GM19023 (cell line): Measurements from ENCODE around the gene RC3H1.
"Not testable (repeated sequence)": the region's sequence is repeated elsewhere in the genome, so short reads cannot be mapped to it uniquely, and the experiment has no call there.

Experiments used
- ATAC-seq: cut with Tn5 transposase; IDR thresholded peaks from one replicate; pipeline ENCODE4 v1.9.1; 2021; ENCODE audit warnings: mild to moderate bottlenecking, moderate library complexity; ENCODE audit not compliant: unreplicated experiment

The RC3H1 gene

DNA sequence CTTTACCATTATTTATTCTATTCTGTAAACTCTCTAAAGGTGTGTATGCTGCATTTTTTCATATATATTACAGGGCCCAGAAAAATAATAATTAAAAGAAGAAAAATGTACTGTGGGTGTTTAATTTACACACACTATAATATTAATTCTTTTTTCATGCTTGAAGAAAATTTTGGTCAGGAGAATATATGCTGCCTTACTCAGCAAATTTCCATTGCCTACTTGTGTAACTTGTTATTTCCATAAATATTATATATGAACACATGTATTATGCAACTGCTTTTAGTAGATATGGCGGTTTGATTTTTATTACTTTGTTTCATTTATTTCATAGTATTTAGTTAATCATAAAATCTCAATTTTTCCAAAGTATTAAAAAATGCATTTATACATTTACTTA lies 58.7 kb downstream of the RC3H1 start:
- ATAC-seq, result no peak

DNA sequence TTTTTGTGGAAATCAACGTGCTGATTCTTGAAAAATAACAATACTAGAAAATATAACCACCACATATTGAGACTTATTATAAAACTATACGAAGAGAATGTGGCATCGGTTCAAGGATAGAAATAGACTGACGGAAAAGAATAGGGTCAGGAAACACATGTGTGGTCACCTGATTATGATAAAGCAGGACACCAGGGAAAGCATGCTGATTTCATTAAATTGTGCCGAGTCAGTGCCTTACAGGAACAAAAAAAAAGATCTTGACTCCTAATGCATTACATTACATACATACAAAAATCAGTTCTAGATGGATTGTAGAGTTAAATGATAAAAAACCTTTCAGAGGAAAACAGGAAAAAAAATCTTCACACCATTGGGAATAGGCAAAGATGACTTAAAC lies 61.5 kb downstream of the RC3H1 start:
- no peak for ATAC-seq

DNA sequence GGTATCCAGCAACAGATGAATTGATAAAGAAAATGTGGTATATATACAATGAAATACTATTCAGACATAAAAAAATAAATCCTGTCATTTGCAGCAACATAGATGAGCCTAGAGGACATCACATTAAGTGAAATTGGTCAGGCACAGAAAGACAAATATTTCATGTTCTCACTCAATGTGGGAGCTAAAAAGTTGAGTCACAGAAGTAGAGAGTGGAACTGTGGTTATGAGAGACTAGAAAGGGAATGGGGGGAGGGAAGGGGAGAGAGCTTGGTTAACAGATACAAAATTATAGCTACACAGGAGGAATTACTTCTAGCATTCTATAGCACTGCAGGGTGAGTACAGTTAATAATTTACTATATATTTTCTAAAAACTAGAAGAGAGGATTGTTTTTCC lies 68.0 kb downstream of the RC3H1 start:
- no peak for ATAC-seq

DNA sequence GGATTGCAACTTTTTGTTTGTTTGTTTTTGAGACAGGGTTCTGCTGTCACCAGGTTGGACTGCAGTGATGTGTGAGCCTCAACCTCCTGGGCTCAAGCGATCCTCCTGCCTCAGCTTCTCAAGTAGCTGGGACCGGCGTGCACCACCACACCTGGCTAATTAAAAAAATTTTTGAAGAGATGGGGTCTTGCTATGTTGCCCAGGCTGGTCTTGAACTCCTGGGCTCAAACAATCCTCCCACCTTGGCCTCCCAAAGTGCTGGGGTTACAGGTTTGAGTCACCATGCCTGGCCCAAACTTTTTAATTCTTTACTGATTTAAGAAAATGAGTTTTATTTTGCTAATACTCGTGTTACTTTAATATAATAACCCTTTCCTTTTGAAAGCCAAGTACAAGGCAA lies 73.6 kb downstream of the RC3H1 start:
- no peak for ATAC-seq

DNA sequence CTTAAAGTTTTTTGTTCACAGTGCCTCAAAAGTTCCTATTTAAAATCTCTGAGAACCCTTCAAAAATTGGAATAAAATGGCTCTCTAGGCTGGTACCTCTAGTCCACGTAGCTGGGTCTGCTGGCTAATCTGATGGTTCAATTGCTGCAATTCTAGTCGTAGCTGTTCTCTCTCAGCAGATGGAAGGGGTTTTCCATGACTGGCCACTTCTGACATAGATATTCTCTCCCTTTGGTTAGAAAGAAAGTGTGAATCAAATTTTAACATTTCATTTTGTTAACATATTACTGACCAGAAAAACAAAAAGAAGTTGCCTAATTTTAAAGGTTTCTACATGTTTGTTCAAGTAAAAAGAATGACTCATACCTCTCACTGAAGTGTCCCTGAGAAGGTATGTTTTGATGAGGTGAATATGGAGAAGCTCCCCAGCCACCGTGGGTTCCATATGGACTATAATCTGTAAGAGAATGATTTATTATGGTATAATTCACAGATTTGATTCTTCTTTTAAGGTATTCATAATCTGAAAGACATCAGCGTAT lies 75.7 kb downstream of the RC3H1 start:
- ATAC-seq, result no peak

DNA sequence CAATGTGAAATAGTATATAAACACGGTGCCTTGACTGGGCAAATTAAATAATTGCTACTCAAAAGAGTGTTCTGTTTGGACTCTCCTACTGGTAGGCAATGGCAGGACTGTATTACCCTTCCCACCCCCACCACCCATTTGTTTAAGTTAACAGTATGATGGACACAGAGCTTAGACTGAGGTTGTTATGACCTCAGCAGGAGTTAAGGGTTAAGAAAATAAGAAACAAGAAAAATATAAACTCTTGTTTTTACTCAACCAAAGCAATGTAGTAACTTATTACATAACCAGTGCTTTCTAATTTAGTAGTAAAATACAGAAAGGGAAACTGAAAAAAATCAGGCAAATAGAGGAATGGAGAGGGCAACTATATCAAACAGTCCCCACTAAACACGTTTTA lies 85.1 kb downstream of the RC3H1 start:
- no peak for ATAC-seq

DNA sequence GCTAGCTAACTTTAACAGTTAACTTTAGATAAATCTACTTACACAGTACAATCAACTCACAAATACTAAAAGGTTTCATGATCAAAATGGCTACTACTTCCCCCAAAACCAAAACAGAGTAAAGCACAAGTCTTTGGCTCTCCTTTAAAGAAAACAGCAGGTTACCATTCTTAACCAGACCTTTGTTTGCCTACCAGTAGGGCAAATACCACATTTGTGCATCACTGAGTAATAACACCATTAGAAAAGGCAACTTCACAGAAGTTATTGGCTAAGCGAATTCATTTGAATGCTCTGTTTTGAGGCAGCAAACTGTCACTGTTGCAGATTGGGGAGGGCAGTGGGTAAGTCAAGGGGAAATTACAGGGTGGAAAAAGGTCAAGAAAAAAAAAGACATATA lies 87.7 kb downstream of the RC3H1 start:
- no peak for ATAC-seq

DNA sequence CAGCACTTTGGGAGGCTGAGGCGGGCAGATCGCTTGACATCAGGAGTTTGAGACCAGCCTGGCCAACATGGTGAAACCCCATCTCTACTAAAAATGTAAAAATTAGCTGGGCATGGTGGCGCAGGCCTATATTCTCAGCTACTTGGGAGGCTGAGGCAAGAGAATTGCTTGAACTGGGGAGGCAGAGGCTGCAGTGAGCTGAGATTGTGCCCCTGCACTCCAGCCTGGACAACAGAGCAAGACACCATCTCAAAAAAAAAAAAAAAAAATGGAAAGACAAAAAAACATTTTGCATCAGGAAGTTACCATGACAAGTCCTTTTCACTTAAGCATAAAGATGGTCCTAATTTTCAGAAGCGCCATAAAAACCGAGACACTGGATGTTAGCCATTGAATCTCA lies 91.6 kb downstream of the RC3H1 start:
- not testable (repeated sequence) for ATAC-seq

DNA sequence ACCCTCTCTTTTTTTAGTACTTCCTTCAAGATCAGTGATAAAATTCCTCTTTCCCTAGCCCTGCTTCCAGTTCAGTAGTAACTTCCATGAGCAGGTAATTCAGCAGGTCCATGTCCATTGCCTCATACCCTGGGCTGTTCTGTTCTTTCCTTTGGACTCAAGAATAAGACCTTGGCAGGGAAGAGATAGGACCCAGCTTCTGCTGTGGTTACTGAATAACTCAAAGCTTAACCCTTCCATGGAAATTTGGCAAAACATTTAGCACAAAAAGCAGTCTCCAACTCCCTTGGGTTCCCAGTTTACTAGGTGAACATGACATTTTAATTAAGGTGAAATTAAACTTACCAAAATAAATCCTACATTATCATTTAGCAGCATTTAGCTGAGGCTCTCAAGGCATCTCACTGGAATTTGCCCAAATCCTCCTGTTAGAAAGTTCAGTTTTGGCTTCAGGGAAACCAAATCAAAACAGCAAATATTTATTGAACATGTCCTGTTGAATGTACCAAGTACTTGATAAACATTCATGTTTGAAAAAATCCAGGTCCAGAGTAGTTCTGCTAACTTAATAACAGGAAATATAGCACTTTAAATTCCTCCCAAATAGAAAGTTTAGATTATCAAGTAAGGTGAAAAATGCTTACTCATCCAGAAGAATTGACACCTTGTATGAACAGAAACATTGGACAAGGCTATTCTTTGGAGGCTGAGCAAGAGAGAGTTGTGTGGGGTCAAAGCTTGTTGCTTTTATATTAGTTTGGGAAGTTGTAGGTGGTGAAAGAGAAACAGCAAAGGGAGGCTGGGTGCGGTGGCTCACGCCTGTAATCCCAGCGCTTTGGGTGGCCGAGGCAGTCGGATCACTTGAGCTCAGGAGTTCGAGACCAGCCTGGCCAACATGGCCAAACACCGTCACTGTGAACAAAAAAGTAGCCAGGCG lies 96.6 kb downstream of the RC3H1 start:
- ATAC-seq, result no peak

DNA sequence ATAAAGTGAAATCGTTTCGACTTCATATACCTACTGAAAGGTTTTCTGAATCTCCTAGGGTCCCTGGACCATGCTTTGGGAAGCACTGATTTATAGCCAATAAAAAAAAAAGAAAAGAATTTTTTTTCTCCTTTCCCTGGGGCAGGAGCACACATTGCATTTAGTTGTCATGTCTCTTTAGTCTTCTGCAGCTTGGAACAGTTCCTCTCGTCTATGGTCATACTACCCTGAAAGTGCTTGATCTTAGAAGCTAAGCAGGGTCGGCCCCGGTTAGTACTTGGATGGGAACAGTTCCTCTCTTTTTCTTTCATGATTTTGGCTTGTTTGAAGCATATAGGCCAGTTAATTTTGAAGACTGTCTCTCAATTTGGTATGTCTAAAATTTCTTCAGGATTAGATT lies 101.3 kb downstream of the RC3H1 start:
- ATAC-seq, result no peak

DNA sequence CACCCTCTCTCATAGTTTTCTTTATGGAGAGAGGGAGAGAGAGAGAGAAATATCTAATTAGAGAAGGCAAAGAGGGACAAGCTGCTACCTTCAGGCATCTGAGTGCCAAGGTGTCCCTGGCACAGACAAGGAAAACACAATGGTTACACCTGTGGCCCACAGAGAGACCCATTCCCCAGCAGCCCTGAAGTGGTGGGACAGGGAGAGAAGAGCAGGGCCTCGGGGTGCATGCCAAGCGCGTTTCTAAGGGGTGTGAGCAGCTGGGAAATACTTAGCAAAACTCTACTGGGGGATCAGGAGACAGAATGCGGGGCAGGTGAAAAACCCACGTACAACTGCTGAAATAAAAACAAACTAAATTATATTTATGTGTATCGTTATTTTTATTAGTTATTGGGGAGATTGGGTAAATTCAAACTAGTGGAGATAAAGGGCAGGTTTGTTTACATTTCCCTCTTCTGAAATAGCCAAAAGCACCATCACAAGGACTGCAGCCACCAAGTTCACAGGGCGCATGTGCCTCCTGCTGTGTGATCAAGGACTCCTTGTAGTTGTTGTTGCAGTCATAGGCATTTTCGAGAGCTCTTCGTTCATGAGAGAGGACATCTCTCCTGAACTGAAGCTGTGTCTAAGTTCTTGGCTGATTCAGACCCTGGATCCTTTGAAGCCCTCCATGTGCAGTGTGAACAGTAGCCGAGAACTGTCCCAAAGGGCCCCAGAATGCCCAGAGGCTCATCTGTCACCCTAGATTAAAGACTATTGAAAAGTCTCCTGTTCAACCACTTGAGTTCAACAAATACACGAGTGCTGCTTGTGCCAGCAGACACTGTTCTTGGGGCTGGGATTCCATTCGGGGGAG lies 104.3 kb downstream of the RC3H1 start:
- ATAC-seq, result no peak

DNA sequence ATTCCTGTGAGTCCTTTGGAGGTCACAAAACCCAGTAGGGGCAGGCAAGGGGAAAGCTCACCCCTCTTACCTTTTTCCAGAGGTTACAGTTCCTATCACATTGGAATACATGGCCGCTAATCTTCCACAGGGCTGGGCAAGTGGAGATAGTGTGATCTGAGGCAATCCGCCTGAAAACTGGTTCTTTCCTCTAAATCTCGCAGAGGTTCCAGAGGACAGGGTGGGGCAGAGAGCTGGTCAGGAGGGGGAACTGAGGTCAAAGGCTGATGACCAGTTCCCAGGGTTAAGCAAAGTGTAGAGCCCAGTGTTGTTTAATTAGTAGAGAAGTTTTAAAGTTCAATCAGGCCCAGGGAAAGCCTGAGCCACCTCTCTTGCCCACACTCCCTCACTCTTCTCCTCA lies 105.0 kb downstream of the RC3H1 start, which contains the start of gene SERPINC1:
Gene SERPINC1, minus strand, starts transcription at position 179 of the 400 bp plus-strand sequence. Its CDS starts 68 bp downstream, at position 111.
- no peak for ATAC-seq

DNA sequence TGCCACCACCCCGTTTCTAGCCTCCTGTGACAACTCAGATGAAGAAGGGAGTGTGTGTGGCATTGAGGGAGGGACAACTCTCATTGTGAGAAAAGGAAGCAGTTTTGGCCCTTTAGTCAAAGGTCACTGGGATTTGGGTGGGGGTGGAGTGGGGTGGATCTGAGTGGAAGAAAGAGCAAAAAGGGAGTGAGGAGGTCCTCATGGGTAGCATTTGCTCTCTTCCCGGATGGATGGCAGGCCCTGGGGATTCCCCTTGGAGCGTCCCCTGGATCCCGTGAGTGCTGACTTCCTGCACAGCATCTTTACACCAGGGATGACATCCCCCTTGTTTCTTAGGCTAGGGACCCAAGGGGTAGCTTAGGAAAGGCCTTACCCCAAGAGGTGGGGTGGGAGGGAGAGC lies 105.5 kb downstream of the RC3H1 start:
- no peak for ATAC-seq

DNA sequence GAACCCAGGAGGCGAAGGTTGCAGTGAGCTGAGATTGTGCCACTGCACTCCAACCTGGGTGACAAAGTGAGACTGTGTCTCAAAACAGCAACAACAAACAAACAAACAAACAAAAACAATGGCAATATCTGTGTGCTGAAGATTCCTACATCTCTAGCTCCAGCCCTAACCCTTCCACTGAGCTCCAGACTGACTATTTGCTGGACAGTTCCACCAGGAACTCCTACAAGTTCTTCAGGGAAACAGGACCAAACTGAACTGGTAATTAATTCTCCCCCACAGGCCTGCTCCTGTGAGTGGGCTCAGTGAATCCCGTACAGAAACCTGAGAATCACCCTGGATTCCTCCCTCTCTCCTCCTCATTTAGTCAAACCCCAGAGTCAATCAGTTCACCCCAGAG lies 106.6 kb downstream of the RC3H1 start:
- no peak for ATAC-seq

DNA sequence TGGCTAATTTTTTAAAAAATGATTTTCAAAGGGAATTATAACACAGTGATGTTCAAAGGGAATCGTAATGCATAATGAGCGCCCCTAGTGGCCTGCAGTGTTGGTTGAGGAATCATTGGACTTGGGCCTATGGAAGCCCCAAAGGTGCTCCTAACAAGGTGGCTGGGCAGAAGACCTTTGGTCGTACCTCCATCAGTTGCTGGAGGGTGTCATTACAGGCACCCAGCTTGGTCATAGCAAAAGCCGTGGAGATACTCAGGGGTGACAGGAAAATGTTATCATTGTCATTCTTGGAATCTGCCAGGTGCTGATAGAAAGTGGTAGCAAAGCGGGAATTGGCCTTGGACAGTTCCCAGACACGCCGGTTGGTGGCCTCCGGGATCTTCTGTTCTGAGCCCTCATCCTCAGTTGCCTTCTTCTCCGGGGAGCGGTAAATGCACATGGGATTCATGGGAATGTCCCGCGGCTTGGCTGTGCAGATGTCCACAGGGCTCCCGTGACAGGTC lies 107.7 kb downstream of the RC3H1 start:
- no peak for ATAC-seq

DNA sequence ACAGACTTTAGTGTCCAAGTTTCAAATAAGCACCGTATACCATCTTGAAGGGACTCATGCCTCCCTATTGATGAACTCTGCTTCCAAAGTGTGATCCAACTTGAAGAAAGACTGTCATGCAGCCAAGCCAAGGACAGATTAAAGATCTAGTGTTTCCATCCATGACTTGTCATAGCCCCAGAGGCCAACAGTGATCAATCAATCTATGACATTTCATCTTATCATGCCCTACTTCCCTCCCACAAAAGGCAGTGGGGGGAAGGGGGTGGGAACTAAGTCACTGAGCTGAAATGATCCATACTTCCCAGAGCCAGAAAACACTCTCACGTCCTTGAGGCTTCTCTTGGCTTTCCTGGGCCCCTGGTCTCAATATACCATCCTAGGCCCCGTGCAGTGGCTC lies 109.0 kb downstream of the RC3H1 start:
- no peak for ATAC-seq

DNA sequence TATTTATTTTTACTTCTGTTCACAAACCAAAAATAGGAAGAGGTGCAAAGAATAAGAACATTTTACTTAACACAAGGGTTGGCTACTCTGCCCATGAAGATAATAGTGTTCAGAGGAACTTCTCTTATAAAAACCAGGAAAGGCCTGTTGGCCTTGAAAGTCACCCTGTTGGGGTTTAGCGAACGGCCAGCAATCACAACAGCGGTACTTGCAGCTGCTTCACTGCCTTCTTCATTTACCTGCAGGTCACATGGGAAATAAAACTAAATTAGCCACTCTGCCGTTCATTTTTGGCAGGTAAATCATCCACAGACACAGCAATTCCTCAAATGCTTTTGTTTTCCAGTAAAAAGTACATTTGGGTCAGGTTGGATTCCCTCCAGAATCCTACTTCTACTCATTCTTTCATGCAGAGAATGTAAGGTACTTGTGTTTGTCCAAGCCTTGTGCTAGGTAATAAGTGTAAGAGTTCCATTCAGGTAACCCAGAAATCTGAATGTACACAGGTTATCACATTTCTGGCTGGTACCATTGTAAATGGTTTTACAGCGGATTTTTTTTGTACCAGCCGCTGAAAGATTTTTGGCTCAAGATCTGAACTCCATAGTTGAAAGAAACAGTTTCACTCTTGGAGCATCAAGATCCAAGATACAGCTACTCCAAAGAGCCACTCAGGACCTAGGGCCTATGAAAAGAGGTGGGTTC lies 118.2 kb downstream of the RC3H1 start:
- no peak for ATAC-seq

DNA sequence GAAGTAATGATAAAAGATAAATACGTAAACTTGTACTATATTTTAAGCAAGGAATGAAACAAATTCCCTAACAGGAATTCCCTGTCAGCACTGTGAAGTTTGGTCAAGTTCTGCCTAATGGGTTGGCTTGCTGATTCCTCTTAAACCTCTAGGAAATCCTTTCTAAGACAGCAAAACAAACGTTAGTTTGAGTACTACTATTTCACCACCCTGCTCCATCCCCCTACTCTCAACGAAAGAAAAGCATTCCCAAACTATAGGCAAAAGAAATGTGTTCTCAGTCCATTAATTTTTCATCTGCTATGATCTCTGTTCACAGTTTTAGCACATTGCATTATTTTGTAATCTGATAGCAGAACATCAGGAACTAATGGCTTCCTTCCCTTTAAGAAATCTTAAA lies 121.2 kb downstream of the RC3H1 start:
- no peak for ATAC-seq

DNA sequence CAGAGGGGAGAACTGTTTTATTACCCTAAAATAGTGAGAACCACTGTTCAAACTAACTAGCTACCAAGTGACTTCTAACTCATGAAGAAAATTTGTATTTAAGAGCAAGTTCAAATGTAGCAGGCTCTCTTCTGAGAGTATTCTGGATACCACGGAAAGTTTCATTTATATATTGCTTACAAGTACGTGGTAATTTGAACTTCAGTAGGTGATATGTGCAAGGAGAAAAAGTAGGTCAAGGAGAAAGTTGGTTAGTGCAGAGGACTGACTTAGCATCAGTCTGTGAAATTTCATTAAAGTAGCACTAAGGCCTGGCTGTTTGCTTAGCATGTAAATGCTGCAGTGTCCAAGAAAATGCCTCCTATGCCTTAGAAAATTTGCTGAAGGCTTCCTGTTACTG lies 121.7 kb downstream of the RC3H1 start:
- no peak for ATAC-seq

DNA sequence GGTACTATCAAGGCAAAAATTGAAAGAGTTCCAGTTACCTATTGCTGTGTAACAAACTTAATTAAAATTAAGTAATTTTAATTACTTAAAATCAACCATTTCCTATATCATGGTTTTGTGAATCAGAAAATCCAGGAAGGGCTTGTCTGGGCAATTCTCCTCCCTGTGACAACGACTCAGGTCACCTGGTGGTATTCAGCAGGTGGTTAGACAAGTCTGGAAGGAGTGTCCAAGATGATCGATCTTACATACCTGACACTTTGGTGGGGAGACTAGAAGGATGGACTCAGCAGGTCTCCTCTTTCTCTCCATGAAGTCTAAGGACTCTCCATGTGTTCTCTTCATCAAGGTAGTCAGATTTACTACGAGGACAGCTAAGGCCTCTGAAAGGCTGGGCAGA lies 128.0 kb downstream of the RC3H1 start:
- no peak for ATAC-seq

DNA sequence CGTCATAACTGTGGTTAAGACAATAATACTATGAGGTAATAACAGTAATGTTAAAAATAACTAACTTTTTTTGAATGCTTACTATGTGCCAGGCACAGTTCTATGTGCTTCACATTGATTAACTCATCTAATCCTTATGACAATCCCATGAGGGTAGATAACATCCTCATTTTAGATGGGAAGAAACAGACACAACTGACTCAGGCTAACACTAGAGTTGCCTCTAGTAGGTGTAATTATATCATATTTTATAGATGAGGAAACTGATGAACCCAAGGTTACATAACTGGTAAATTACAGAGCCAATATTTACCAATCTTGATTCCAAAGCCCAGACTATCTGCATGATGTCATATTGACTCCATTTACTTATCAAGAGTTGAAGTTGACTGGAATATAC lies 128.5 kb downstream of the RC3H1 start:
- no peak for ATAC-seq
